Activated naive CD4-positive, alpha-beta T cell treated with anti-CD3 and anti-CD28 coated beads, Interleukin-2, amount 50 U/mL, for 72 hours (primary cell): ENCODE measurements around the gene CROT. TPM values are rescaled to one million over a fixed set of nuclear protein-coding genes. Genes with fewer than 3 reads are reported as not detected.
A peak's percentile ranks its signal among the peaks of the same experiment; 100 is the strongest.

ENCODE experiments used
- ATAC-seq, 2 donors: fragments of 150-1000 bp; cut with Tn5 transposase; 2 replicates each; pipeline ENCODE4 v1.10.0; 2021; ENCODE audit warnings: mild to moderate bottlenecking in 2 of 2, moderate library complexity in 2 of 2
- DNase-seq, 2 donors: peaks; one replicate each; pipeline ENCODE4 v3.0.0; 2021 to 2022; ENCODE audit warnings: low spot score in 2 of 2
- H3K27ac Mint-ChIP-seq, 2 donors: one replicate each; pipeline ENCODE4 v1.8.0; 2022; ENCODE audit warnings: mild to moderate bottlenecking in 2 of 2, mixed read lengths in 2 of 2
- H3K36me3 Mint-ChIP-seq, 2 donors: one replicate each; pipeline ENCODE4 v1.8.0; 2022; ENCODE audit warnings: mixed read lengths in 2 of 2
- H3K9me3 Mint-ChIP-seq, 2 donors: one replicate each; pipeline ENCODE4 v1.8.0; 2022; ENCODE audit warnings: mixed read lengths in 2 of 2
- total RNA-seq, 2 donors: library from RNA; stranded (reverse); gene quantifications; one replicate each; pipeline ENCODE4 v1.2.3, GENCODE V29; 2022

Gene CROT
- total RNA-seq, 2 donors from 2014 or later: 7.5 to 9.5 TPM

GRCh38 chr7:87332321-87332720 lies 13.1 kb upstream of the CROT start:
- H3K27ac Mint-ChIP-seq: no peak overlapping the region
- DNase-seq (no peak), ATAC-seq (no peak)

DNA sequence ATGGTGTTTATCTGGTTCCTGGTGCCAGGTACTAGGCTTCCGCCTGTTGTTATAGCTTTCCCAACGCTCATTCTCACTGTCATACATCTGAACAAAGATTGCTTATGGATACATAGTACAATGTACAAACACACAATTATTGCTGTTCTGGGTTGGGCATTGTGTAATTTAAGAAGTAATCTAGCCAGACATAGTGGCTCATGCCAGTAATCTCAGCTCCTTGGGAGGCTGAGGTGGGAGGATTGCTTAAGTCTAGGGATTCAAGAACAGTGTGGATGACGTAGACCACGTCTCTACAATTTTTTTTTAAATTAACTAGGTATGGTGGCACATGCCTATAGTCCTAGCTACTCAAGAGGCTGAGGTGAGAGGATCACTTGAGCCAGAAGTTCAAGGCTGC lies 9.3 kb upstream of the CROT start:
- DNase-seq (no peak), ATAC-seq (no peak)
- Mint-ChIP-seq H3K9me3 (peaks cover 0 to 2% of the 10 kb centered on the region in 2 donors), H3K36me3 (peaks cover 5 to 9% of the 10 kb centered on the region in 2 donors), H3K27ac (no peak overlapping the region)

More at GRCh38 chr7:87332321-87332720, 13.1 kb upstream of the CROT start:
- H3K9me3 Mint-ChIP-seq: peaks cover 23 to 25% of the 10 kb centered on the region in 2 donors
- H3K36me3 Mint-ChIP-seq: peaks cover 34 to 40% of the 10 kb centered on the region in 2 donors

DNA sequence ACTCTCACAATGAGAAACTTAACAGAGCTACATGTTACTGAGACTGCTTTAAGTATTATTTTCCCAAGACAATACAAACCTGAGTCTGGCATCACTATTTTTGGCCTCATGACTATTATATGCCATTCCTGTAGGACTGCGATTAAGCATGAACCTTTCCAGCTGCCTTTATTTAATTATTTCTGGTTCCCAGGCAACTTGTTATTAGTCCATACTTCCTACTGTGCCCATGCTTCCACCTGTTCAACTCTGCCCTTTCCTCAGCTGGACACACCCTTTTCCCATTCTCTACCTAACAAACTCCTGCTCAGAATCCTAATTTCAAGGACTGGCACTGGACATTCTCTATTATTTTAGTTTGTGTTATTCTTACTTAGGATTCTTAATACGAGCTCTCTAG lies 8.1 kb upstream of the CROT start:
- no peak for ATAC-seq
- no peak overlapping the region for H3K27ac Mint-ChIP-seq
- H3K36me3 Mint-ChIP-seq: peaks cover 11 to 15% of the 10 kb centered on the region in 2 donors
- DNase-seq: no peak
- no peaks in the 10 kb centered on the region for H3K9me3 Mint-ChIP-seq

GRCh38 chr7:87339373-87339897 lies 6.0 kb upstream of the CROT start:
- ATAC-seq (no peak), DNase-seq (no peak)
- Mint-ChIP-seq H3K27ac (no peak overlapping the region), H3K36me3 (peaks cover 11% of the 10 kb centered on the region in 2 donors), H3K9me3 (no peaks in the 10 kb centered on the region)

DNA sequence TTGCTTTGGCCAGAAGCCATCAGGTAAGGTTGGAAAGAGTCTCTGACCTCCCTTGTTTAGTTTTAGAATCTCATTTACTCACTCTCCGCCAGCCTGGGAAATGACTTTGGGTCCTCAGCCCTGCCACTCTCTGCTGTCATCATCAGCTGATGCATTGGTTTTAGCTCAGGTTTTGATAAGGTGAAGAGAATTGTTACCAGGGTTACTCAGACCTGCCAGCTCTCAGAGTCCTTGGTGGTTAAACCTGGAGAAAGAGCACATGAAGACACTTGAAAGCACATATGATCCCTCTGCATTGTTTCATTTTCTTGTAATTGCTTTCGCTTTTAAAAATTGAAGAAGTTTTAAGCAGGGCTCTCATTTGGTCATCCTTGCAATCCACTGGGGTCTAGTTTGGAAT lies 4.0 kb upstream of the CROT start:
- ATAC-seq: no peak
- DNase-seq: no peak

DNA sequence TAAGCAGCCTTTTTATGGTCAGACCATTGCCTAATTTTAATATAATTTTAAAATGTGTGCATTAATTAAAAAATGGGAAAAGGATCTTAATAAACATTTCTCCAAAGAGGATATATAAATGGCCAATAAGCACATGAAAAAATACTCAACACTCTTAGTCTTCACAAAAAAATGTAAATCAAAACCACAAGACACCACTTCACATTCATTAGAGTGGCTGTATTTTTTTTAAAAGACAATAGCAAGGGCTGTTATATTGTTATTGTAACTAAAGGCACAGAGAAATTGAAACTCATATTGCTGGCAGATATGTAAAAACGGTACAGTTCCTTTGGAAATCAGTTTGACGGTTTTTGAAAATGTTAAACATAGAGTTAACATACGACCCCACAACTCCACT lies 3.2 kb upstream of the CROT start:
- Mint-ChIP-seq H3K27ac (no peak overlapping the region), H3K9me3 (no peaks in the 10 kb centered on the region), H3K36me3 (peaks cover 14 to 26% of the 10 kb centered on the region in 2 donors)
- DNase-seq (no peak), ATAC-seq (no peak)

More for the DNA sequence above, 4.0 kb upstream of the CROT start:
- Mint-ChIP-seq H3K27ac (peak overlapping the region in 1 of 2 donors; percentile 77), H3K36me3 (peaks cover 11 to 26% of the 10 kb centered on the region in 2 donors), H3K9me3 (no peaks in the 10 kb centered on the region)

- DNase-seq (no peak), ATAC-seq (no peak)
- H3K9me3 Mint-ChIP-seq: no peaks in the 10 kb centered on the region
- H3K36me3 Mint-ChIP-seq: peaks cover 18 to 22% of the 10 kb centered on the region in 2 donors
- peak overlapping the region; percentile 90 to 95 for H3K27ac Mint-ChIP-seq
Measured at GRCh38 chr7:87344446-87344845, 1.0 kb upstream of the CROT start.

GRCh38 chr7:87345962-87346371 lies 503 bp downstream of the CROT start:
- H3K36me3 Mint-ChIP-seq: peaks cover 27 to 29% of the 10 kb centered on the region in 2 donors
- peak overlapping the region; percentile 51 to 90 for H3K27ac Mint-ChIP-seq
- no peak for DNase-seq
- H3K9me3 Mint-ChIP-seq: no peaks in the 10 kb centered on the region
- ATAC-seq: no peak

DNA sequence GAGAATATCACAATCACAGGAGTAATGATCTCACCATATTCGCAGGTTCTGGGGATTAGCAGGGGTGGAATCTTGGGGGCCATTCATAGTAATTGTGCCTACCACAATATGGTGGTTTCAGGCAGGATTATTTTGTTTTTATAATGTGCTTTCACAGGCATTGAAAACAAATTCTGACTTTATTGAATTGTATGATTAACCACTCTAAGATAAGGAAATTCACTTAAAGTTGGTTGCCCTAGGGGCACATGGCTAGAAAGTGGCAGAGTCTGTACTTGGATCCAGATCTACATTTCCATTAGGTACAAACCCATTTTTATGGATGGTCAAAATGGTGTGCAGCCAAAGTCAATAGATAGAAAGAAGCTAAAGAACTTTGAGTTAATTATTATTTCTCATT lies 1.7 kb downstream of the CROT start:
- no peaks in the 10 kb centered on the region for H3K9me3 Mint-ChIP-seq
- no peak for DNase-seq
- ATAC-seq: no peak
- peaks cover 20 to 22% of the 10 kb centered on the region in 2 donors for H3K36me3 Mint-ChIP-seq
- no peak overlapping the region for H3K27ac Mint-ChIP-seq

GRCh38 chr7:87347664-87348063 lies 2.2 kb downstream of the CROT start:
- no peak for ATAC-seq
- no peak overlapping the region for H3K27ac Mint-ChIP-seq
- DNase-seq: no peak
- no peaks in the 10 kb centered on the region for H3K9me3 Mint-ChIP-seq
- peaks cover 20 to 22% of the 10 kb centered on the region in 2 donors for H3K36me3 Mint-ChIP-seq

- Mint-ChIP-seq H3K9me3 (peaks cover 0 to 5% of the 10 kb centered on the region in 2 donors), H3K36me3 (peaks cover 13 to 29% of the 10 kb centered on the region in 2 donors), H3K27ac (no peak overlapping the region)
- DNase-seq: no peak
- ATAC-seq: no peak
Measured at GRCh38 chr7:87354749-87355148, 9.3 kb downstream of the CROT start.

GRCh38 chr7:87356448-87356847 lies 11.0 kb downstream of the CROT start:
- ATAC-seq (no peak), DNase-seq (no peak)
- Mint-ChIP-seq H3K9me3 (peaks cover 0 to 5% of the 10 kb centered on the region in 2 donors), H3K27ac (no peak overlapping the region), H3K36me3 (peaks cover 6 to 20% of the 10 kb centered on the region in 2 donors)

DNA sequence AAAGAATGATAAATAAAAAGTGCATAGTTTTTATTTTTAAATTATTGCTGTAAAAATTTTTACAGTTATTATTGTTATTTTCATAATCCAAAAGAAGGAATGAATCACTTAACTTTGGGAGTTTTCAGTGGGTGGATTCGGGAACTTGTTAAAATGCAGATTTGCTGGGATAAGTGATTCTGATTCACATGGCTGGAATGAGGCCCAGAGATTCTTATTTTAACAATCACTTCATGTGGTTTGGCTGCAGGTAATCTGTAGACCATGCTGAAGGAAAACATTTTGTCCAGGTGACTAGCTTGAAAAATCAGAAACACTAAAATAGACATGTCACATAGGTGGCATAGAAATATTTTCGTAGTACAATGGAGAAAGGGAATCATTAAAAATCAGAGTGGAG lies 13.9 kb downstream of the CROT start:
- Mint-ChIP-seq H3K9me3 (peaks cover 0 to 5% of the 10 kb centered on the region in 2 donors), H3K27ac (no peak overlapping the region), H3K36me3 (peaks cover 0 to 7% of the 10 kb centered on the region in 2 donors)
- ATAC-seq: no peak
- DNase-seq: no peak

DNA sequence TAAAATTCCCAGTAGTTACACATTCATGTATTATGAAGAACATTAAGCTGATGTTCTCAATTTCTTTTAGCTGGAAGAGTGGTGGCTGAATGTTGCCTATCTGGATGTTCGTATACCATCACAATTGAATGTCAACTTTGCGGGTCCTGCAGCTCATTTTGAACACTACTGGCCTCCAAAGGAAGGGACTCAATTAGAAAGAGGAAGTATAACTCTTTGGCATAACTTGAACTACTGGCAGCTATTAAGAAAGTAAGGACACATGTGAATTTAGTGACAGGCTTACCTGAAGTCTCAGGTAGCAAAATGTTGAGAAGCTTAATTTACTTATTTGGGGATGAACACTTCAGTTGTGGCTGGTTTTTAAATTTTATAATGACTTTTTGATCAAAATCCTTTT lies 15.9 kb downstream of the CROT start:
- Mint-ChIP-seq H3K9me3 (no peaks in the 10 kb centered on the region), H3K27ac (no peak overlapping the region), H3K36me3 (no peaks in the 10 kb centered on the region)
- DNase-seq (no peak), ATAC-seq (no peak)

GRCh38 chr7:87363342-87363741 lies 17.9 kb downstream of the CROT start:
- no peak overlapping the region for H3K27ac Mint-ChIP-seq
- H3K36me3 Mint-ChIP-seq: no peaks in the 10 kb centered on the region
- H3K9me3 Mint-ChIP-seq: no peaks in the 10 kb centered on the region
- no peak for ATAC-seq
- DNase-seq: no peak

- DNase-seq (no peak), ATAC-seq (no peak)
- Mint-ChIP-seq H3K27ac (no peak overlapping the region), H3K36me3 (no peaks in the 10 kb centered on the region), H3K9me3 (no peaks in the 10 kb centered on the region)
Measured at GRCh38 chr7:87364246-87364645, 18.8 kb downstream of the CROT start.

GRCh38 chr7:87369216-87369615 lies 23.8 kb downstream of the CROT start:
- peaks cover 0 to 4% of the 10 kb centered on the region in 2 donors for H3K36me3 Mint-ChIP-seq
- DNase-seq (no peak), ATAC-seq (peak; percentile 33 to 37)
- H3K27ac Mint-ChIP-seq: no peak overlapping the region
- no peaks in the 10 kb centered on the region for H3K9me3 Mint-ChIP-seq

DNA sequence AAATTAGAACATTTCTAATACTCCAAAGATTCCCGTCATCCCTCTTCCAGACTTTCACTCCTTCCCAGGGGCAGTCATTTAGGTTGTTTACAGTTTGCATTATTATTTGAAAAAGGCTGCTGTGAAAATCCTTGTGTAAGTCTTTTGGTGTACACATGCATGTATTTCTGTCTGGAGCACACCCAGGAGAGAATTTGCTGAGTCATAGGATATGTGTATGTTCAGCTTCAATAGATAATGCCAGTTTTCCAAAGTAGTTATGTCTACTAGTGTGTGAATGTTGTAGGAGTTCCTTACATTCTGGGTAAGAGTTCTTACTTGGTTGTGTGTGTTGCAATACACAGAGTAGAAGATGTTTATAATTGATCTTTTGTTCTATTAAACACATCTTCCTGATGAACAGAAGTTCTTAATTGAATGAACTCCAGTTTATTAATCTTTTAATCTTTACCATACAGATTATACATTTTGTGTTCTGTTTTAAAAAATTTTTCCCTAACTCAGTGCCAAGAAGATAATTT lies 25.3 kb downstream of the CROT start:
- Mint-ChIP-seq H3K36me3 (peaks cover 0 to 4% of the 10 kb centered on the region in 2 donors), H3K9me3 (no peaks in the 10 kb centered on the region), H3K27ac (no peak overlapping the region)
- no peak for DNase-seq
- no peak for ATAC-seq
